HepG2 (cell line): ENCODE results near the gene COLEC12. TPM values are rescaled to one million over a fixed set of nuclear protein-coding genes. Genes with fewer than 3 reads are reported as not detected.

ENCODE experiments used
- ATAC-seq: fragments of 200-7000 bp; cut with Tn5 transposase; 3 replicates; pipeline ENCODE4 v1.9.1; 2020; ENCODE audit warnings: mild to moderate bottlenecking, moderate library complexity
- BruUV-seq: library from RNA; stranded (reverse); fragments of 400-500 nt; replicated peaks from 2 replicates; lab custom pipeline; 2021; lab: Mats Ljungman, UMichigan
- CTCF ChIA-PET: fragments of 300-600 bp; formaldehyde crosslinking; extraction: SDS; loops from one replicate; lab custom pipeline; 2021; ENCODE audit warnings: low total read pairs, inconsistent platforms, low intra/inter-chr PET ratio; lab: Yijun Ruan, JAX
- POLR2A ChIA-PET: fragments of 350-600 bp; sonication (Branson Sonifier 250); formaldehyde crosslinking; loops from one replicate; lab custom pipeline; 2020; ENCODE audit warnings: antibody characterized with exemption, inconsistent platforms; lab: Yijun Ruan, JAX
- DNase-seq: peaks from one replicate; pipeline ENCODE4 v3.0.0-alpha.2; 2015; ENCODE audit warnings: low spot score
- FAIRE-seq: peaks from 3 replicates; lab custom pipeline; 2011; peaks lifted over from hg19 to GRCh38; lab: Jason Lieb, UNC
- H2AFZ ChIP-seq: one replicate; pipeline ENCODE4 v1.6.1; 2011; ENCODE audit warnings: low read length, inconsistent platforms
- H3K27ac ChIP-seq: fragments of 300-600 bp; 3 replicates; pipeline ENCODE4 v1.8.0; 2011; ENCODE audit warnings: mixed run types, mild to moderate bottlenecking, mixed read lengths, low read length, inconsistent platforms; ENCODE audit not compliant: insufficient read depth; ENCODE audit errors: extremely low read length
- H3K27me3 ChIP-seq, 2 experiments: fragments of 200-600 bp in 1 of 2; 2 replicates in 1 of 2; 3 replicates in 1 of 2; pipeline versions ENCODE4 v1.6.0 to v1.8.0; 2011; ENCODE audit warnings: low read length in 2 of 2, mild to moderate bottlenecking in 2 of 2, moderate library complexity in 2 of 2, inconsistent platforms in 1 of 2; ENCODE audit not compliant: insufficient read depth in 2 of 2, control insufficient read depth in 1 of 2
- H3K36me3 ChIP-seq, 2 experiments: fragments of 200-600 bp in 1 of 2; replicated peaks in 1 of 2; 2 replicates in 1 of 2; 3 replicates in 1 of 2; pipeline versions ENCODE4 v1.5.1 to v1.8.0; 2011; ENCODE audit warnings: low read length in 2 of 2, inconsistent platforms in 1 of 2; ENCODE audit not compliant: insufficient read depth in 2 of 2, control insufficient read depth in 1 of 2
- H3K4me1 ChIP-seq: 2 replicates; pipeline ENCODE4 v1.5.1; 2012; ENCODE audit warnings: low read length, inconsistent platforms; ENCODE audit not compliant: insufficient read depth
- H3K4me2 ChIP-seq: 2 replicates; pipeline ENCODE4 v1.6.0; 2011; ENCODE audit warnings: low read depth, low read length, inconsistent platforms
- H3K4me3 ChIP-seq, 3 experiments: fragments of 200-600 bp in 1 of 3; sonication (generic), shearing (Covaris generic) in 1 of 3; replicated peaks in 1 of 3; 2 replicates each; pipeline ENCODE4 v1.5.1; 2011 to 2016; ENCODE audit warnings: low read length in 3 of 3, inconsistent platforms in 2 of 3, low read depth in 2 of 3, mild to moderate bottlenecking in 2 of 3, control low read depth in 1 of 3, mixed read lengths in 1 of 3; ENCODE audit not compliant: insufficient read depth in 1 of 3
- H3K79me2 ChIP-seq: one replicate; pipeline ENCODE4 v1.6.1; 2011; ENCODE audit warnings: low read length, inconsistent platforms; ENCODE audit not compliant: insufficient read depth
- H3K9ac ChIP-seq: 2 replicates; pipeline ENCODE4 v1.6.0; 2011; ENCODE audit warnings: mild to moderate bottlenecking, low read depth, low read length, inconsistent platforms; ENCODE audit not compliant: insufficient read depth
- H3K9me3 ChIP-seq: 2 replicates; pipeline ENCODE4 v1.5.1; 2012; ENCODE audit warnings: mild to moderate bottlenecking, low read length
- H4K20me1 ChIP-seq: 2 replicates; pipeline ENCODE4 v1.6.0; 2011; ENCODE audit warnings: inconsistent platforms, mild to moderate bottlenecking, low read length, moderate library complexity; ENCODE audit not compliant: insufficient read depth
- IKZF4 ChIP-seq: sonication (generic); formaldehyde crosslinking; IDR thresholded peaks from 2 replicates; pipeline ENCODE4 v1.5.1; 2020; ENCODE audit warnings: borderline replicate concordance, mild to moderate bottlenecking, low read depth, missing genetic modification reagents; ENCODE audit errors: not compliant biosample characterization
- KAT7 ChIP-seq: IDR thresholded peaks from 2 replicates; pipeline ENCODE4 v1.6.1; 2018; ENCODE audit warnings: borderline replicate concordance, missing compliant biosample characterization
- PHF20 ChIP-seq: sonication (generic); formaldehyde crosslinking; IDR thresholded peaks from 2 replicates; pipeline ENCODE4 v1.5.0; 2020; ENCODE audit warnings: mild to moderate bottlenecking, missing genetic modification reagents
- PLSCR1 ChIP-seq: sonication (generic); formaldehyde crosslinking; IDR thresholded peaks from 2 replicates; pipeline ENCODE4 v1.5.0; 2020; ENCODE audit warnings: missing genetic modification reagents, mild to moderate bottlenecking, borderline replicate concordance
- REPIN1 ChIP-seq: sonication (generic); formaldehyde crosslinking; IDR thresholded peaks from 2 replicates; pipeline ENCODE4 v1.8.0; 2022; ENCODE audit warnings: missing genetic modification reagents, low read depth, mild to moderate bottlenecking, borderline replicate concordance
- SIX1 ChIP-seq: sonication (generic); formaldehyde crosslinking; IDR thresholded peaks from 2 replicates; pipeline ENCODE4 v1.4.0; 2020; ENCODE audit warnings: missing genetic modification reagents, borderline replicate concordance
- STAT5B ChIP-seq: sonication (generic); formaldehyde crosslinking; IDR thresholded peaks from 2 replicates; pipeline ENCODE4 v1.4.0; 2020; ENCODE audit warnings: missing genetic modification reagents
- YEATS4 ChIP-seq: sonication (generic); formaldehyde crosslinking; IDR thresholded peaks from 2 replicates; pipeline ENCODE4 v1.4.0; 2020; ENCODE audit warnings: missing genetic modification reagents, borderline replicate concordance
- ZBTB7B ChIP-seq: sonication (generic); formaldehyde crosslinking; IDR thresholded peaks from 2 replicates; pipeline ENCODE4 v1.4.0; 2020; ENCODE audit warnings: missing genetic modification reagents
- ZFP36L1 ChIP-seq: sonication (generic); formaldehyde crosslinking; IDR thresholded peaks from 2 replicates; pipeline ENCODE4 v1.8.0; 2022; ENCODE audit warnings: mild to moderate bottlenecking, missing genetic modification reagents, moderate library complexity
- ZNF382 ChIP-seq: sonication (generic); formaldehyde crosslinking; IDR thresholded peaks from 2 replicates; pipeline ENCODE4 v1.5.0; 2020; ENCODE audit warnings: missing genetic modification reagents, mild to moderate bottlenecking, borderline replicate concordance
- ZNF468 ChIP-seq: sonication (generic); formaldehyde crosslinking; IDR thresholded peaks from 2 replicates; pipeline ENCODE4 v1.8.0; 2022; ENCODE audit warnings: mild to moderate bottlenecking, moderate library complexity, missing genetic modification reagents
- ZNF501 ChIP-seq: sonication (generic); formaldehyde crosslinking; IDR thresholded peaks from 2 replicates; pipeline ENCODE4 v1.5.1; 2020; ENCODE audit warnings: mild to moderate bottlenecking, moderate library complexity, missing genetic modification reagents
- ZNF550 ChIP-seq: sonication (generic); formaldehyde crosslinking; IDR thresholded peaks from 2 replicates; pipeline ENCODE4 v1.4.0; 2020; ENCODE audit warnings: mild to moderate bottlenecking, missing genetic modification reagents, borderline replicate concordance
- WGBS: methylation state at CpG from one replicate; pipeline ENCODE4 v1.1.6; 2017; ENCODE audit warnings: low lambda C conversion rate; 5-methylcytosine and 5-hydroxymethylcytosine counted together
- in situ Hi-C: cut with HindIII; loops from 2 replicates; pipeline ENCODE4 v1.10.0; 2017; ENCODE audit warnings: low pct_unique_long_range_greater_than_20kb; ENCODE audit not compliant: extremely low pct_ligation_motif_present
- intact Hi-C: fragments of 100-400 bp; cut with micrococcal nuclease; formaldehyde crosslinking; loops from one replicate; pipeline ENCODE4 v1.10.0; 2022; ENCODE audit not compliant: unreplicated experiment
- polyA plus RNA-seq, 8 experiments: library from polyadenylated mRNA; depleted of rRNA in 3 of 8; stranded (reverse) in 7 of 8; unstranded in 1 of 8; fragments of >200 nt; fragmentation: Illumina TruSeq in 4 of 8; extraction: Trizol in 4 of 8; gene quantifications; 2 replicates each; pipeline versions ENCODE4 v1.2.1 to v1.2.3, GENCODE V29; 2011 to 2016; ENCODE audit warnings: low read depth in 4 of 8, missing spikeins in 1 of 8, mixed read lengths in 1 of 8; ENCODE audit not compliant: insufficient read depth in 1 of 8
- total RNA-seq, 5 experiments: library from RNA; depleted of rRNA; stranded (reverse); fragments of >200 nt; fragmentation: Illumina TruSeq; extraction: Trizol; gene quantifications; 2 replicates each; pipeline ENCODE4 v1.2.3, GENCODE V29; 2016; ENCODE audit warnings: low read depth in 1 of 5
- TF ChIP-seq, protein P1 (sequence below): sonication (generic); formaldehyde crosslinking; IDR thresholded peaks from 2 replicates; pipeline ENCODE4 v1.8.1; 2023; ENCODE audit warnings: mild to moderate bottlenecking, inconsistent platforms, moderate library complexity, missing genetic modification reagents, borderline replicate concordance

The COLEC12 gene
- total and polyA plus RNA-seq, 2 of the 13 experiments (the other 11 are each of a cell fraction or from before 2014, with no cell fraction given): 0.02 to 0.11 TPM

- in situ Hi-C loops (no loop called here), intact Hi-C loops (no loop called here)
- TF ChIP-seq ZNF550 (no peak), ZNF501 (CRISPR knock-in tag) (no peak), REPIN1 (CRISPR knock-in tag) (no peak), ZFP36L1 (no peak), ZBTB7B (CRISPR knock-in tag) (no peak), SIX1 (CRISPR knock-in tag) (no peak), STAT5B (CRISPR knock-in tag) (no peak), IKZF4 (CRISPR knock-in tag) (no peak), PLSCR1 (CRISPR knock-in tag) (no peak), ZNF468 (no peak), KAT7 (no peak), ZNF382 (CRISPR knock-in tag) (no peak), YEATS4 (CRISPR knock-in tag) (no peak), PHF20 (CRISPR knock-in tag) (no peak)
- TF ChIP-seq, protein P1, sequence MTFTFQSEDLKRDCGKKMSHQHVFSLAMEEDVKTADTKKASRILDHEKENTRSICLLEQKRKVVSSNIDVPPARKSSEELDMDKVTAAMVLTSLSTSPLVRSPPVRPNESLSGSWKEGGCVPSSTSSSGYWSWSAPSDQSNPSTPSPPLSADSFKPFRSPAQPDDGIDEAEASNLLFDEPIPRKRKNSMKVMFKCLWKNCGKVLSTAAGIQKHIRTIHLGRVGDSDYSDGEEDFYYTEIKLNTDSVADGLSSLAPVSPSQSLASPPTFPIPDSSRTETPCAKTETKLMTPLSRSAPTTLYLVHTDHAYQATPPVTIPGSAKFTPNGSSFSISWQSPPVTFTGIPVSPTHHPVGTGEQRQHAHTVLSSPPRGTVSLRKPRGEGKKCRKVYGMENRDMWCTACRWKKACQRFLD (CRISPR knock-in tag): no peak
- H3K27ac ChIP-seq: no peak overlapping the region
- H3K27me3 ChIP-seq: no peaks in the 10 kb centered on the region; a peak in 1 of 5 replicates
- WGBS: 38% methylated on average over 1 of the region's 1 CpG
- no TSS peak for BruUV-seq
- peaks cover 10% of the 10 kb centered on the region; the same call in 1 of the 2 replicates for H3K4me1 ChIP-seq
- peaks cover 10% of the 10 kb centered on the region; the same call in 1 of the 2 replicates for H3K9me3 ChIP-seq
- no peak overlapping the region for H2AFZ ChIP-seq
- H4K20me1 ChIP-seq: no peaks in the 10 kb centered on the region
- CTCF ChIA-PET: no interaction called here
- H3K36me3 ChIP-seq: no peaks in the 10 kb centered on the region
- no peak overlapping the region for H3K4me3 ChIP-seq
- POLR2A ChIA-PET: no interaction called here
- no peak for FAIRE-seq
- no peaks in the 10 kb centered on the region for H3K79me2 ChIP-seq
- no peak for DNase-seq
- no peak for ATAC-seq
- H3K9ac ChIP-seq: no peak overlapping the region
- no peak overlapping the region for H3K4me2 ChIP-seq
Observed at GRCh38 chr18:408367-408766, 92.1 kb downstream of the COLEC12 start.
